IMR-90 (cell line): ENCODE measurements around the gene HACL1. TPM values are rescaled to one million over a fixed set of nuclear protein-coding genes. Genes with fewer than 3 reads are reported as not detected.
A peak's percentile ranks its signal among the peaks of the same experiment; 100 is the strongest.

ENCODE experiments used
- ATAC-seq: fragments of 200-7000 bp; cut with Tn5 transposase; 2 replicates; pipeline ENCODE4 v1.9.1; 2020; ENCODE audit warnings: low read depth, mild to moderate bottlenecking, moderate library complexity
- BruUV-seq: library from RNA; stranded (reverse); fragments of 400-500 nt; replicated peaks from 2 replicates; lab custom pipeline; 2021; lab: Mats Ljungman, UMichigan
- CTCF ChIA-PET: fragments of 300-600 bp; formaldehyde crosslinking; extraction: SDS; loops from one replicate; lab custom pipeline; 2021; ENCODE audit warnings: antibody characterized with exemption; lab: Yijun Ruan, JAX
- POLR2A ChIA-PET: fragments of 300-600 bp; sonication (Branson Sonifier 250); formaldehyde crosslinking; loops from one replicate; lab custom pipeline; 2022; ENCODE audit warnings: antibody characterized with exemption; ENCODE audit not compliant: unreplicated experiment; lab: Charles Lee
- DNase-seq: peaks from one replicate; pipeline ENCODE4 v3.0.0; 2013
- H2AFZ ChIP-seq: replicated peaks from 2 replicates; pipeline ENCODE3; 2013; ENCODE audit warnings: low read length, mild to moderate bottlenecking; ENCODE audit not compliant: poor library complexity
- H2AK5ac ChIP-seq: 2 replicates; pipeline ENCODE4 v1.6.1; 2013; ENCODE audit warnings: low read depth, low read length, inconsistent platforms
- H2AK9ac ChIP-seq: replicated peaks from 2 replicates; pipeline ENCODE3; 2013; ENCODE audit warnings: mild to moderate bottlenecking, low read depth, low read length, moderate library complexity; ENCODE audit not compliant: poor library complexity
- H2BK120ac ChIP-seq: 2 replicates; pipeline ENCODE4 v1.6.1; 2013; ENCODE audit warnings: low read depth, low read length, inconsistent platforms
- H2BK15ac ChIP-seq: 3 replicates; pipeline ENCODE4 v1.6.1; 2013; ENCODE audit warnings: low read depth, low read length, inconsistent platforms
- H2BK20ac ChIP-seq: 2 replicates; pipeline ENCODE4 v1.6.1; 2013; ENCODE audit warnings: low read depth, mild to moderate bottlenecking, inconsistent platforms, low read length, moderate library complexity
- H2BK5ac ChIP-seq: 2 replicates; pipeline ENCODE4 v1.6.1; 2013; ENCODE audit warnings: mild to moderate bottlenecking, low read depth, low read length, inconsistent platforms; ENCODE audit not compliant: poor library complexity, severe bottlenecking
- H3K14ac ChIP-seq: replicated peaks from 2 replicates; pipeline ENCODE4 v1.6.1; 2013; ENCODE audit warnings: low read depth, low read length, inconsistent platforms
- H3K18ac ChIP-seq: 2 replicates; pipeline ENCODE4 v1.6.1; 2013; ENCODE audit warnings: low read depth, low read length, control low read depth
- H3K23ac ChIP-seq: 2 replicates; pipeline ENCODE4 v1.6.1; 2013; ENCODE audit warnings: low read depth, low read length, inconsistent platforms
- H3K27ac ChIP-seq: 2 replicates; pipeline ENCODE4 v1.5.1; 2013; ENCODE audit warnings: mild to moderate bottlenecking, control low read depth, low read length; ENCODE audit not compliant: insufficient read depth
- H3K27me3 ChIP-seq: 2 replicates; pipeline ENCODE4 v1.6.1; 2013; ENCODE audit warnings: low read length; ENCODE audit not compliant: control insufficient read depth, insufficient read depth
- H3K36me3 ChIP-seq: 2 replicates; pipeline ENCODE4 v1.6.1; 2013; ENCODE audit warnings: low read length, mixed read lengths; ENCODE audit not compliant: control insufficient read depth, insufficient read depth
- H3K4ac ChIP-seq: 2 replicates; pipeline ENCODE4 v1.6.1; 2013; ENCODE audit warnings: low read depth, low read length, inconsistent platforms
- H3K4me1 ChIP-seq: 2 replicates; pipeline ENCODE4 v1.6.1; 2013; ENCODE audit warnings: low read length, mixed read lengths; ENCODE audit not compliant: control insufficient read depth, insufficient read depth
- H3K4me2 ChIP-seq: 2 replicates; pipeline ENCODE4 v1.6.1; 2013; ENCODE audit warnings: low read depth, mild to moderate bottlenecking, control low read depth, low read length, moderate library complexity
- H3K4me3 ChIP-seq: 2 replicates; pipeline ENCODE4 v1.5.1; 2013; ENCODE audit warnings: low read depth, mild to moderate bottlenecking, control low read depth, low read length, moderate library complexity; ENCODE audit not compliant: insufficient read depth
- H3K56ac ChIP-seq: 2 replicates; pipeline ENCODE4 v1.6.1; 2013; ENCODE audit warnings: low read length, inconsistent platforms; ENCODE audit not compliant: insufficient read depth; ENCODE audit errors: extremely low read depth
- H3K79me1 ChIP-seq, 2 experiments: 2 replicates each; pipeline ENCODE4 v1.6.1; 2013; ENCODE audit warnings: low read length in 2 of 2, inconsistent platforms in 1 of 2, low read depth in 1 of 2
- H3K9ac ChIP-seq: 2 replicates; pipeline ENCODE4 v1.6.1; 2013; ENCODE audit warnings: low read depth, low read length, control low read depth
- H3K9me1 ChIP-seq: 2 replicates; pipeline ENCODE4 v1.6.1; 2013; ENCODE audit warnings: low read length, inconsistent platforms; ENCODE audit not compliant: insufficient read depth
- H3K9me3 ChIP-seq: 2 replicates; pipeline ENCODE4 v1.6.1; 2013; ENCODE audit warnings: low read length; ENCODE audit not compliant: control insufficient read depth, insufficient read depth
- H4K20me1 ChIP-seq: 2 replicates; pipeline ENCODE4 v1.6.1; 2013; ENCODE audit warnings: low read length, inconsistent platforms; ENCODE audit not compliant: insufficient read depth
- H4K5ac ChIP-seq: 2 replicates; pipeline ENCODE4 v1.6.1; 2013; ENCODE audit warnings: mild to moderate bottlenecking, low read depth, low read length, control low read depth
- H4K8ac ChIP-seq, 2 experiments: 2 replicates each; pipeline ENCODE4 v1.6.1; 2013; ENCODE audit warnings: low read depth in 2 of 2, low read length in 2 of 2, control low read depth in 1 of 2, inconsistent platforms in 1 of 2
- H4K91ac ChIP-seq: 2 replicates; pipeline ENCODE4 v1.6.1; 2013; ENCODE audit warnings: low read depth, low read length, inconsistent platforms; ENCODE audit not compliant: insufficient read depth
- CHD1 ChIP-seq: IDR thresholded peaks from 2 replicates; pipeline ENCODE4 v1.6.1; 2012; ENCODE audit warnings: low read depth, low read length, improper control_type of control experiment
- CTCF ChIP-seq: conservative IDR thresholded peaks from 2 replicates; pipeline ENCODE4 v1.5.1; 2012; ENCODE audit warnings: mild to moderate bottlenecking, low read depth, low read length, improper control_type of control experiment
- ELK1 ChIP-seq: fragments of 150-350 bp; IDR thresholded peaks from 2 replicates; pipeline ENCODE4 v1.6.1; 2016; ENCODE audit warnings: low read depth, mild to moderate bottlenecking, low read length, moderate library complexity, borderline replicate concordance
- FOS ChIP-seq: fragments of 150-350 bp; IDR thresholded peaks from 2 replicates; pipeline ENCODE4 v1.6.1; 2016; ENCODE audit warnings: low read depth, low read length
- MAZ ChIP-seq: IDR thresholded peaks from 2 replicates; pipeline ENCODE4 v1.6.1; 2012; ENCODE audit warnings: low read depth, mild to moderate bottlenecking, low read length, improper control_type of control experiment, moderate library complexity, borderline replicate concordance
- NFE2L2 ChIP-seq: fragments of 150-350 bp; IDR thresholded peaks from 2 replicates; pipeline ENCODE4 v1.6.1; 2016; ENCODE audit warnings: low read depth, mild to moderate bottlenecking, low read length
- POLR2A ChIP-seq: IDR thresholded peaks from 2 replicates; pipeline ENCODE4 v1.6.1; 2012; ENCODE audit warnings: mild to moderate bottlenecking, low read depth, low read length
- RAD21 ChIP-seq: IDR thresholded peaks from 2 replicates; pipeline ENCODE4 v1.6.1; 2012; ENCODE audit warnings: low read length, improper control_type of control experiment
- RCOR1 ChIP-seq: IDR thresholded peaks from 2 replicates; pipeline ENCODE4 v1.6.1; 2012; ENCODE audit warnings: mild to moderate bottlenecking, low read length, improper control_type of control experiment; ENCODE audit not compliant: insufficient replicate concordance
- RFX5 ChIP-seq: IDR thresholded peaks from 2 replicates; pipeline ENCODE4 v1.8.0; 2012; ENCODE audit warnings: low read depth, mild to moderate bottlenecking, low read length, moderate library complexity
- SMC3 ChIP-seq: fragments of 150-350 bp; IDR thresholded peaks from 2 replicates; pipeline ENCODE4 v1.6.1; 2016; ENCODE audit warnings: low read depth, mild to moderate bottlenecking, antibody characterized with exemption, low read length, moderate library complexity
- dilution Hi-C: fragments of 300-500 bp; cut with HindIII; formaldehyde crosslinking; loops from one replicate; pipeline ENCODE4 v1.14.3; 2018; ENCODE audit warnings: low sequenced_read_pairs; ENCODE audit not compliant: unreplicated experiment
- in situ Hi-C: fragments of 300-500 bp; cut with MboI; formaldehyde crosslinking; loops from 3 replicates; pipeline ENCODE4 v1.14.3; 2019; ENCODE audit warnings: low sequenced_read_pairs, inconsistent platforms, mixed read lengths
- intact Hi-C: fragments of 100-400 bp; cut with micrococcal nuclease; formaldehyde crosslinking; loops from 2 replicates; pipeline ENCODE4 v1.10.0; 2022
- polyA plus RNA-seq, 3 experiments: library from polyadenylated mRNA; depleted of rRNA; stranded (reverse); fragments of >200 nt; gene quantifications; 2 replicates each; pipeline ENCODE4 v1.2.3, GENCODE V29; 2012; ENCODE audit warnings: low replicate concordance in 1 of 3
- total RNA-seq: library from RNA; depleted of rRNA; stranded (reverse); fragments of >200 nt; gene quantifications from 2 replicates; pipeline ENCODE4 v1.2.3, GENCODE V29; 2012
- TF ChIP-seq, protein P1 (sequence below): fragments of 150-350 bp; IDR thresholded peaks from 2 replicates; pipeline ENCODE4 v1.6.1; 2017; ENCODE audit warnings: mild to moderate bottlenecking, antibody characterized with exemption, low read length, low read depth

The HACL1 gene
- total and polyA plus RNA-seq, 2 of the 4 experiments (the other 2 are of a cell fraction) = 9.9 to 28.1 TPM

DNA sequence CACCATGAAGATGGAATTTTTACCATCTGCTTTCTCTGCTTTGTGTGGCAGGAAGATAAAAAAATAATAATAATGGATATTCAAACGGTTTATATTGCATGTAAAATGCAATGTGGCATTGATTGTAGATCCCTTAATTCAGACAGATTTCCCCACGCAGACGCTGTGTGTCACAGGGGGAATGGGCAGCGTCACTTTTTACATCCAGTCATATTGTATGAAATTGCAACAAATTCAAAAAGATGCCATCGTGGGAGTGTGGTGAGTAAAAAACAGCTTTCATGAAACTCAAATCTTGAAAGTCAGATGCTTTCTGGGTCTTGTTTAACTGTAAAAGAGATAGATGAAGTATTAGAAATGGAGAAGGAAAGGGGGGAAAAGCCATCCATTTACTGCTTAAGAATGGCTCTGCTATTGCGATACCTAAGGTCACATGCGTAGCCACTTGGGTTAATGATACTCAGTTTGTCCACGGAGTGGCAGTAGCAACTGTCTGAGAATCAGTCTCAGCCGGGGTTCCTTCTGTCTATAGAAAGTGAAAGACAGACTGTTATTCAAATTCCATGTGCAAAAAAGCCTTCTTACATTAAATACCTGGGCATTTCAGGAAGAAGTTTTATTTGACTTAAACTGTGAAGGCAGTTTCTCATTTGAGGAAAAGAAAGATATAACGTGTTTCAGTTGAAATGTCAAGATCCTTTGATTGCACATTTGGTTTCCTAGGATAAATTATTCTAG lies 28.7 kb upstream of the HACL1 start (continued):
- TF ChIP-seq RCOR1 (no peak), POLR2A (peak; percentile 39; the same call in 1 of the 2 replicates), RFX5 (no peak), NFE2L2 (no peak)

DNA sequence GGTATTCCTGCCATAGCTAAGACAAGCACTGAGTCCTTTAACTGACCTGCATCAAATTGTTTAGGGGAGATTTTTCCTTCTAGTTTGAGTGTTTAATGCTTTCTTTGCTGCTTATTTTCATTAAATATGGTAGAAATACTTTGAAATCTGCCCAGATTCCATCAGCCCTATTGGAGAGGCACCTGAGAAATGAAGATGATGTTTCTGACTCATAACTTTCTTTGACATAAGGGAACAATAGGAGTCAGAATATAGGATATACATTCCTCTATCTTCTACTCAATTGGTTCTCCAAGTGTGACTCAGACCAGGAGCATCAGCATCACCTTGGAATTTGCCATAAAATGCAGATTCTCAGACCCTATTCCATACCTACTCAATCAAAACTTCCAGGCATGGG lies 27.6 kb upstream of the HACL1 start:
- dilution Hi-C loops = no loop called here
- H2BK120ac ChIP-seq = no peak overlapping the region
- TF ChIP-seq CHD1 (no peak), MAZ (no peak), RCOR1 (no peak), CTCF (no peak), RAD21 (no peak), POLR2A (no peak), ELK1 (no peak), FOS (no peak), NFE2L2 (no peak), SMC3 (no peak)
- TF ChIP-seq, protein P1, sequence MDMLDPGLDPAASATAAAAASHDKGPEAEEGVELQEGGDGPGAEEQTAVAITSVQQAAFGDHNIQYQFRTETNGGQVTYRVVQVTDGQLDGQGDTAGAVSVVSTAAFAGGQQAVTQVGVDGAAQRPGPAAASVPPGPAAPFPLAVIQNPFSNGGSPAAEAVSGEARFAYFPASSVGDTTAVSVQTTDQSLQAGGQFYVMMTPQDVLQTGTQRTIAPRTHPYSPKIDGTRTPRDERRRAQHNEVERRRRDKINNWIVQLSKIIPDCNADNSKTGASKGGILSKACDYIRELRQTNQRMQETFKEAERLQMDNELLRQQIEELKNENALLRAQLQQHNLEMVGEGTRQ = no peak

More for the DNA sequence above, 27.6 kb upstream of the HACL1 start:
- Histone ChIP-seq H3K4me2 (no peak overlapping the region), H3K4me1 (peaks cover 19% of the 10 kb centered on the region), H4K20me1 (no peaks in the 10 kb centered on the region), H3K27ac (no peak overlapping the region), H2BK15ac (no peak overlapping the region), H3K4ac (peak overlapping the region; percentile 56), H3K56ac (no peak overlapping the region), H2BK5ac (no peak overlapping the region), H3K18ac (no peak overlapping the region), H4K5ac (no peak overlapping the region), H3K9me1 (peaks cover 10% of the 10 kb centered on the region), H4K8ac (no peak overlapping the region), H3K79me1 (peaks cover 9 to 18% of the 10 kb centered on the region in 2 experiments; a peak in 2 of 4 replicates), H3K4me3 (no peak overlapping the region), H3K9me3 (no peaks in the 10 kb centered on the region), H2AFZ (no peak overlapping the region), H4K91ac (no peak overlapping the region), H3K14ac (no peak overlapping the region), H2BK20ac (peak overlapping the region; percentile 65; the same call in 1 of the 2 replicates), H3K36me3 (no peaks in the 10 kb centered on the region), H2AK9ac (no peak overlapping the region), H2AK5ac (no peak overlapping the region), H3K9ac (no peak overlapping the region), H3K23ac (no peak overlapping the region), H3K27me3 (no peaks in the 10 kb centered on the region)
- intact Hi-C loops = no loop called here
- POLR2A ChIA-PET = interaction anchor here (1.1 kb wide), 1 partner anchor 19 kb away, joined by 3 read pairs; no protein-coding TSS in a partner anchor
- in situ Hi-C loops = loop anchor here (25.0 kb wide), 2 partner anchors 433 to 608 kb away; no protein-coding TSS in a partner anchor
- BruUV-seq = no TSS peak
- ATAC-seq = no peak
- CTCF ChIA-PET = interaction anchor here (1.7 kb wide), 1 partner anchor 177 kb away, joined by 6 read pairs; no protein-coding TSS in a partner anchor
- no peak for DNase-seq
